GM12892 (cell line): ENCODE results near the gene CACNA1E.
"Not testable (repeated sequence)": the region's sequence is repeated elsewhere in the genome, so short reads cannot be mapped to it uniquely, and the experiment has no call there.

Experiments
- DNase-seq: peaks from one replicate; pipeline ENCODE4 v3.0.0; 2011; ENCODE audit not compliant: insufficient read length
- FAIRE-seq: peaks from 2 replicates; lab custom pipeline; 2011; peaks lifted over from hg19 to GRCh38; lab: Jason Lieb, UNC
- POLR2A ChIP-seq: IDR thresholded peaks from 2 replicates; pipeline ENCODE4 v1.6.1; 2011; ENCODE audit warnings: low read depth, low read length, control low read depth
- POLR2AphosphoS5 ChIP-seq: IDR thresholded peaks from 2 replicates; pipeline ENCODE4 v1.6.1; 2011; ENCODE audit warnings: low read depth, low read length, control low read depth
- TAF1 ChIP-seq: IDR thresholded peaks from 2 replicates; pipeline ENCODE4 v1.6.1; 2011; ENCODE audit warnings: low read depth, mild to moderate bottlenecking, control low read depth, low read length, borderline replicate concordance

The CACNA1E gene

DNA sequence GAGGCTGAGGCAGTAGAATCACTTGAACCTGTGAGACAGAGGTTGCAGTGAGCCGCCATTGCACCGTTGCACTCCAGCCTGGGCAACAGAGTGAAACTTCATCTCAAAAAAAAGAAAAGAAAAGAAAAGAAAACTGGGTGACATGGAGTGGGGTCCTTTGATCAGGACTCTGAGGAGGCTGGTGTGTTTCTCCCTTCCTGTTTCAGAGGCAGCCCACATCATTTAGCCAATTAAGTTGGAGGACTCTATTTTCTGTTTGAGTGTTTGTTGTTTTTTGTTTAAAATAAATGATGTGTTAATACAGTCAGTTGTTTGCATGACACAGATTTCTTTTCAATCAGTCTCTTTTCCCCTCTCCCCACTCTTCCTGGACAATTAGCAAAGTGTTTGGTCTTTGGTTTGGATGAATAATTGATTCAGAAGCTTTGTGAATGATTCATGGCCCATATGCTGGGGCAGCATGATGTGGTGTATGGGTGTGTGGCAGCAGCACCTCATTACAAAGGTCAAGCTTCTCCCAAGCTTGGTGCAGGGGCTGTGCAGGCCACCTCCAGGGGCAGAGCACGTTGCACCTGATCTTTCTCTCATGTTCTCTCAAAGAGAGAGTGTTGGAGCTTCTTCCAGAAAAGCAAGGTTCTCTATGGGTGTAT, 48.8 kb downstream of the CACNA1E start:
- DNase-seq (no peak), FAIRE-seq (no peak)
- TF ChIP-seq POLR2AphosphoS5, result no peak
- no peak for TF ChIP-seq POLR2A
- TF ChIP-seq TAF1, result no peak

DNA sequence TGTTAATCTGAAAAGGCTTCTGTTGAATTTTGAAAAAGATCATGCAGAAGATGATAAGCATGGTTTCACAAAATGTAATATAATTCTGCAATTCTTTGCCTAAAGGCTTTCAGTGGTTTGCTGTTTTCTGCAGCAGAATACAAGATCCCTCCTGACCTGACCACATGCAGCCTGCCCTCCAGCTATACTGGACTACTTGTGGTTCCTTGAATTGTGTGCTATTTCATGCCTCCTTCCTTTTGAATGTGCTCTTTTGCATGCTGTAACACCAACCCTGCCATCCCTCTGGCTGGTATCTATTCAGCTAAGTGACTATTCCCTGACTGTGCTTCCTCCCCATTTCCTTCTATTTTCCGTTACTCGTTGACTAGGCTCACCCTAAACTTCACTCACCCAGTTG, 55.5 kb downstream of the CACNA1E start:
- no peak for FAIRE-seq
- TF ChIP-seq TAF1 (no peak), POLR2A (no peak), POLR2AphosphoS5 (no peak)
- DNase-seq, result no peak

DNA sequence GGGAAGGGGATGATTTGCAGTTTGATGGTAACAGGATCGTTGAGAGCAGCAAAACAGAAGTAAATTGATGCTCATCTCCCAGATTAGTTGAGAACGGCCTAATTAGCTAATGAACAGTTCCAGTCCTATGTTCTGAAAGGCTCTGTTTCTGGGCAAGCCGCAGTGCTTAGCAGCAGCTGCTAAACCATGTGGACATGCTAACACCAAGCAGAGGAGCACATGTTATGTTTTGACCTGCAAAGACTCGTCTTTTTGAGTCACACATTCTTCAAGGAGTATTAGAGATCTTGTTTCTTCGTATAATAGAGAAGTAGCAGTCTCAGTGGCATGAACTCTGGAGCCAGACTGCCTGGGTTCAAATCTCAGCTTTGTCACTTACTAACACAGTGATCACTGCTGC, 58.1 kb downstream of the CACNA1E start:
- FAIRE-seq (peak; percentile 14), DNase-seq (no peak)
- TF ChIP-seq POLR2A, result no peak
- TF ChIP-seq TAF1, result no peak
- no peak for TF ChIP-seq POLR2AphosphoS5

DNA sequence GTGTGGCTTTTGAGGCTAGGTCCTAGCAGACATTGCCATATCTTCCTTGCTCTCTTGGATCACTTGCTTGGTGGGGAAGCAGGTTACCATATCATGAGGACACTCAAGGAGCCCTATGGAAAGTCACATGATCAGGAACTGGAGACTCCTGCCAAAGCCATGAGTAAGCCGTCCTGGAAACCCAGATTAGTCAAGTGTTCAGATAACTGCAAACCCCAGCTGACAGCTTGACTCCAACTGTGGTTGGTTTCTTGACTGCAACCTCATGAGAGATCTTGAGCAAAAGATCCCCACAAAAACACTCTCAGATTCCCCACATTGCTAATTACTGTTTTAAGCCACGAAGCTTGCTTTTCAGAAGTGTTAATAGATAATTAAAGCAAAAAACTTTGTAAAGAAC, 58.6 kb downstream of the CACNA1E start:
- TF ChIP-seq POLR2A (no peak), TAF1 (no peak), POLR2AphosphoS5 (no peak)
- FAIRE-seq, result peak; percentile 70
- no peak for DNase-seq

DNA sequence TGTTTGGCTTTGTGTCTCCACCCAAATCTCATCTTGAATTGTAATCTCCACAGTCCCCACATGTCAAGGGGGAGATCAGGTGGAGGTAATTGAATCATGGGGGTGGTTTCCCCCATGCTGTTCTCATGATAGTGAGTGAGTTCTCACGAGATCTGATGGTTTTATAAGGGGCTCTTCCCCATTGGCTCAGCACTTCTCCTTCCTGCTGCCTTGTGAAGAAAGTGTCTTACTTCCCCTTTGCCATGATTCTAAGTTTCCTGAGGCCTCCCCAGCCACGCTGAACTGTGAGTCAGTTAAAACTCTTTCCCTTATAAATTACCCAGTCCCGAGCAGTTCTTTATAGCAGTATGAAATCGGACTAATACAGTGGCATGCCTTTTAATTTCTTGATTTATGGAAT, 59.1 kb downstream of the CACNA1E start:
- not testable (repeated sequence) for DNase-seq
- peak; percentile 61 for FAIRE-seq

DNA sequence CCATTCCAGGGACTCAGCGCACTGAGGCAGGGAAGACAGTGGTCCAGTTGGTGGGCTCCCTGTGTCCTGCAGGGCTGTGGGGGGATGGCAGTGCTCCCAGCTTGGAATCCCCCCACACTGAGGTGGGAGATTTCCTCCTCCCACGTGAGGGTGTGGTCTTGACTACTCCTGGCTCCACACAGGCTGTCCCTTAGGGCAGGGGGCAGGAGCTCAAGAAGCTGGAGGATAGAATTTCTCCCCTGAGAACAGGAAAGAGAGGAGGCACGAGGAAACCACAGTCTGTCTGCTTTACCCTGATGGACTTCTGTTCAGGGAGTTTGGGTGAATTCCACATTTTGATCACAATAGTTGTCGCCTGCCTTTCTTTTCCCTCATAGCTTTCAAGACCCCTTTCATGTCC, 62.1 kb downstream of the CACNA1E start:
- TF ChIP-seq POLR2AphosphoS5 (no peak), POLR2A (no peak), TAF1 (no peak)
- FAIRE-seq, result peak; percentile 30

DNA sequence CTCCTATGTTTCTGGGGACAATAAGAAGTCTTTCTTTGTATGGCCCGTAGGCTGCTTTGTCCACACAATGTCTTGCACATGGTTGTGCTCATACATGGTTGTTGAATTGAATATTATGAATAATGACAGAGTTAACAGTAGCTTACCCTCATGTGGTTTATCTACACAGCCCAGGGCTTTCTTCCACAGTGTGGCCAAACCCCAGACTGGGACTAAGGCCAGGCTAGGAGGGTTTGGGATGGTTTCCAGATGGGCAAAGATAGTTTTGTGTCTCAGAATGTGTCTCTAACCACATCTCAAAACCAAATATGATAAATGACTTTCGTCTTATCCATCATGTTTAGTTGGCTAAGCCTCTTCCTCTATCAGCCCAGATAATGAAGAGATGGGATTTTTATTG, 65.2 kb downstream of the CACNA1E start:
- no peak for TF ChIP-seq TAF1
- no peak for TF ChIP-seq POLR2A
- TF ChIP-seq POLR2AphosphoS5, result no peak
- FAIRE-seq (no peak), DNase-seq (no peak)

More for the DNA sequence above, 62.1 kb downstream of the CACNA1E start:
- DNase-seq, result no peak

DNA sequence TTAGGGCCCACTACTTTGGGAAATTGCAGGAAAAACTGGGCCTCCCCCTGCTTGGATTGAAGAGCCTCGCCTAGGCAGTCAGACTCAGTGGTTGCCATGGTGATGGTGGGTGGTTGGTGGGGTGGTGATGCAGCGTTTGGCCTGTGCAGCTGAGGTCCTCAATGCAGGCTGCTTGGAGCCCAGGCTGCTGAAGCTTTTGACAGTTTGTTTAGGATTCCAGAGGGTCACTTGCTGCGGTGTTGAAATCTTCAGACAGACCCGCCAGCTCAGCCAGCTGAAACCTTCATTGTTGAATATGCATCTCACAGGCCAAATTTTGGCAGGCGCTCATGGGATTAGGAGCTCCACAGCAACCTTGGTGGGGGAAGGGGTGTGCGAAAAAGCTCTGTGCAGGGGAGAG, 67.9 kb downstream of the CACNA1E start:
- TF ChIP-seq POLR2A, result no peak
- no peak for TF ChIP-seq POLR2AphosphoS5
- TF ChIP-seq TAF1, result no peak
- no peak for DNase-seq
- FAIRE-seq, result no peak

DNA sequence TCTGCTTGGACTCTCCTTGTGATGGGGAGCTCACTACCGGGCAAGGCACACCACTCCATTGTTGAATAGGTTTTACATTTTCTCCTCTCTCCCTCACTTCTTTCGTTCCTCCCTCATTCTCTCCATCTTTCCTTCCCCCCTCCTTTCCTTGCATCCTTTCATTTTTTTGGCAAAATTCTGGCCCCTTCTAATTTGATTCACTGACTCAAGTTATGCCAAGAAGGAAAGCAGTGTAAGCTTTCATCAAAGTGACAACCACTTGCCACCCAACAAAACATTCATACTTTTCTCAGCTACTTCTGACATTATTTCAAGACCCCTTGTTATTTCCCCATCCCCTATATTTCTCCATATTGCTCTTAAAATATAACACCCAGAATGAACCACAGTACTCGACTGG, 68.4 kb downstream of the CACNA1E start:
- DNase-seq (no peak), FAIRE-seq (no peak)
- TF ChIP-seq POLR2AphosphoS5 (no peak), TAF1 (no peak), POLR2A (no peak)

DNA sequence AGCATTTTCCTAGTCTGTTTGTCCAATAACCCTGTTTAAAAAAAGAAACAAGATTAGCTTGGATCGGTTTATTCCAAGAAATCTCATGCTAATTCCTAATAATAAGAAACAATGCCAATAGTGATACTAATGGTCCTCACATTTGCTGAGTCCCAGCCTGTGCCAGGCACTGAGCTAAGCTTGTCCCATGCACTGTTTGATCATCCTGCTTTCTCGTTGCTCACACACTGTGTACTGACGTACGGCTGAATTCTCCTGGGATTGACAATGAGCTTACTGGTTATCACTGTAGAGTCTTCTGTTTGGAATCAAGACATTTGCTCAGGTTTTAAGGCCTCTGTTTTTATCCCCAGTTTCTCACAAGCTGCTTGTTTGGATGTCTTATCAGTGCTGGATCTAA, 71.1 kb downstream of the CACNA1E start:
- DNase-seq (no peak), FAIRE-seq (no peak)
- no peak for TF ChIP-seq POLR2AphosphoS5
- no peak for TF ChIP-seq TAF1
- TF ChIP-seq POLR2A, result no peak

DNA sequence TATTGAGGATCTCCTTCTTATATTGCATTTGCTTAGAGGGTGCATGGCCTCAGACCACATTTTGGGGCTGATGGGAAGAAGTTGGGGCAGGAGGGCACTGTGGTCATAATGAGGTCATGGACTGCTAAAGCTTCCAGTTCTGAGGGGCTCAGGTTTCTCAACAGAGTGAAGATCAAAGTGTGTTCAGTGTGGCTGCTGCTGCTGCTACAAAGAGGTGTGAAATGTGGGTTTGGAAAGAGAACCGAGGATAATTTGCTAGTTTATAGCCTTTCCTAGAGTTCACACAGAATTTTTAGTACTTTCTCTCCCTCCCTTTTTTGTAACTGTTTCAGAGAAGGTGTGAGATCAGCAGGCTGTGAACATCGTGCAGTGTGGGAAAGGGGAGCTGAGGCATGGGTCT, 73.3 kb downstream of the CACNA1E start:
- FAIRE-seq (no peak), DNase-seq (no peak)
- TF ChIP-seq TAF1, result no peak
- TF ChIP-seq POLR2AphosphoS5, result no peak
- TF ChIP-seq POLR2A, result no peak

DNA sequence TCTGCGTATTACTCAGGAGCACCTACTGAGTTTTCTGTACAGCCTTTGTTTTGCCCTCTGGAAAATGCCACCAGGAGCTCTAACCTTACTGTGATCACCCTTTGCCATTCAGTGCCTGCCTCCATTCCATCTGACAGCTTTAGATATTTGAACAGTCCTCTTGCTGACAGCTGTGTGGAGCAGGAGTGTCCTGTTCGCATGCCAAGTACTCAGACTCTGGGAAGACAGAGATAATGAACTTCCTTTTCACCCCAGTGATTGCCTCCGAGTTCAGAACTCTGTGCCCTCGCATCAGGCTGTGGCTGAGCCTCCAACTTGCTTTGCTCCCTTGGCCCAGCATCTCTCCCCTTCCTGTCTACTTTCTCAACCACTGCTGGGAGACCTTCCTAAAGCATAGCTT, 74.0 kb downstream of the CACNA1E start:
- DNase-seq (no peak), FAIRE-seq (peak; percentile 50)
- TF ChIP-seq POLR2AphosphoS5 (no peak), POLR2A (no peak), TAF1 (no peak)
